Medulla oblongata (tissue), 1 donor: Measurements from ENCODE around the gene PPP3R1.

ENCODE experiments used
- DNase-seq: peaks from one replicate; pipeline ENCODE4 v3.0.0-alpha.2; 2015; ENCODE audit errors: extremely low spot score

Gene PPP3R1

GRCh38 chr2:68258851-68259250 is 6.5 kb upstream of the PPP3R1 start:
- DNase-seq, result no peak

GRCh38 chr2:68256093-68256450 is 3.7 kb upstream of the PPP3R1 start:
- no peak for DNase-seq

GRCh38 chr2:68253219-68254068 is 1.1 kb upstream of the PPP3R1 start:
- DNase-seq, result peak; percentile 57

- DNase-seq, result no peak
Observed at GRCh38 chr2:68251855-68252399, 405 bp downstream of the PPP3R1 start.

GRCh38 chr2:68251187-68251854 is 1.0 kb downstream of the PPP3R1 start:
- DNase-seq, result peak; percentile 81

- DNase-seq, result no peak
Observed at GRCh38 chr2:68250652-68251186, 1.6 kb downstream of the PPP3R1 start.

GRCh38 chr2:68250196-68250595 is 2.1 kb downstream of the PPP3R1 start:
- DNase-seq, result no peak

- DNase-seq, result no peak
Observed at GRCh38 chr2:68248806-68249205, 3.5 kb downstream of the PPP3R1 start.

- DNase-seq, result no peak
Observed at GRCh38 chr2:68248361-68248760, 4.0 kb downstream of the PPP3R1 start.

GRCh38 chr2:68246396-68246795 is 5.9 kb downstream of the PPP3R1 start:
- no peak for DNase-seq

GRCh38 chr2:68245672-68246071 is 6.7 kb downstream of the PPP3R1 start:
- no peak for DNase-seq

- DNase-seq, result no peak
Observed at GRCh38 chr2:68245066-68245465, 7.3 kb downstream of the PPP3R1 start.

- DNase-seq, result no peak
Observed at GRCh38 chr2:68244456-68244855, 7.9 kb downstream of the PPP3R1 start.

GRCh38 chr2:68241732-68242131 is 10.6 kb downstream of the PPP3R1 start:
- no peak for DNase-seq

GRCh38 chr2:68240446-68240845 is 11.9 kb downstream of the PPP3R1 start:
- DNase-seq, result no peak

- no peak for DNase-seq
Observed at GRCh38 chr2:68238955-68239822, 13.1 kb downstream of the PPP3R1 start.

- DNase-seq, result peak; percentile 14
Observed at GRCh38 chr2:68237976-68238580, 14.3 kb downstream of the PPP3R1 start.

GRCh38 chr2:68237404-68237803 is 14.9 kb downstream of the PPP3R1 start:
- DNase-seq, result no peak

GRCh38 chr2:68236876-68237275 is 15.5 kb downstream of the PPP3R1 start:
- DNase-seq, result no peak

GRCh38 chr2:68236103-68236734 is 16.1 kb downstream of the PPP3R1 start:
- DNase-seq, result no peak

GRCh38 chr2:68235090-68235489 is 17.2 kb downstream of the PPP3R1 start:
- no peak for DNase-seq
